IPS-18c (cell line): ENCODE data around the gene STH.
"Not testable (repeated sequence)": the region's sequence is repeated elsewhere in the genome, so short reads cannot be mapped to it uniquely, and the experiment has no call there.

Source experiments
- H3K4me3 ChIP-seq: 2 replicates; pipeline ENCODE4 v1.7.0; 2013; ENCODE audit warnings: low read depth, mild to moderate bottlenecking, low read length, moderate library complexity; ENCODE audit not compliant: insufficient read depth
- H3K9me3 ChIP-seq: one replicate; pipeline ENCODE4 v1.6.1; 2013; ENCODE audit warnings: mild to moderate bottlenecking, low read length, moderate library complexity; ENCODE audit not compliant: control insufficient read depth, insufficient read depth

The STH gene

GRCh38 chr17:45995627-45996270, 3.3 kb upstream of the STH start:
- H3K4me3 ChIP-seq: no peak overlapping the region
- no peaks in the 10 kb centered on the region for H3K9me3 ChIP-seq

- Histone ChIP-seq H3K9me3 (no peaks in the 10 kb centered on the region), H3K4me3 (no peak overlapping the region)
These were observed 2.6 kb upstream of the STH start for GRCh38 chr17:45996282-45996937.

GRCh38 chr17:45997166-45997565, 1.9 kb upstream of the STH start:
- no peak overlapping the region for H3K4me3 ChIP-seq
- H3K9me3 ChIP-seq: no peaks in the 10 kb centered on the region

GRCh38 chr17:45997624-45998023, 1.4 kb upstream of the STH start:
- H3K4me3 ChIP-seq: no peak overlapping the region
- H3K9me3 ChIP-seq: no peaks in the 10 kb centered on the region

- H3K4me3 ChIP-seq: no peak overlapping the region
- no peaks in the 10 kb centered on the region for H3K9me3 ChIP-seq
These were observed 845 bp downstream of the STH start for GRCh38 chr17:45999900-46000290.

GRCh38 chr17:46000292-46000691, 1.2 kb downstream of the STH start:
- H3K9me3 ChIP-seq: no peaks in the 10 kb centered on the region
- H3K4me3 ChIP-seq: no peak overlapping the region

- no peaks in the 10 kb centered on the region for H3K9me3 ChIP-seq
- H3K4me3 ChIP-seq: no peak overlapping the region
These were observed 1.7 kb downstream of the STH start for GRCh38 chr17:46000757-46001156.

- no peak overlapping the region for H3K4me3 ChIP-seq
- H3K9me3 ChIP-seq: no peaks in the 10 kb centered on the region
These were observed 2.6 kb downstream of the STH start for GRCh38 chr17:46001390-46002310.

- Histone ChIP-seq H3K4me3 (no peak overlapping the region), H3K9me3 (no peaks in the 10 kb centered on the region)
These were observed 3.4 kb downstream of the STH start for GRCh38 chr17:46002311-46002972.

- H3K9me3 ChIP-seq: no peaks in the 10 kb centered on the region
- H3K4me3 ChIP-seq: no peak overlapping the region
These were observed 3.9 kb downstream of the STH start for GRCh38 chr17:46002973-46003316.

- no peaks in the 10 kb centered on the region for H3K9me3 ChIP-seq
- no peak overlapping the region for H3K4me3 ChIP-seq
These were observed 5.1 kb downstream of the STH start for GRCh38 chr17:46003907-46004748.

- not testable (repeated sequence) for H3K4me3 ChIP-seq, H3K9me3 ChIP-seq
These were observed 7.0 kb downstream of the STH start for GRCh38 chr17:46006082-46006481.

GRCh38 chr17:46007461-46007965, 8.5 kb downstream of the STH start:
- no peak overlapping the region for H3K4me3 ChIP-seq
- H3K9me3 ChIP-seq: no peaks in the 10 kb centered on the region

- Histone ChIP-seq H3K4me3 (no peak overlapping the region), H3K9me3 (no peaks in the 10 kb centered on the region)
These were observed 9.5 kb downstream of the STH start for GRCh38 chr17:46008591-46008990.

GRCh38 chr17:46009681-46010596, 10.9 kb downstream of the STH start:
- Histone ChIP-seq H3K9me3 (no peaks in the 10 kb centered on the region), H3K4me3 (no peak overlapping the region)
